CD14-positive monocyte (primary cell): ENCODE data around the gene CRY1. TPM values are rescaled to one million over a fixed set of nuclear protein-coding genes. Genes with fewer than 3 reads are reported as not detected.

Source experiments
- DNase-seq, 3 donors: peaks; one replicate each; pipeline ENCODE4 v3.0.0-alpha.2; 2011 to 2022
- H2AFZ ChIP-seq: 2 replicates; pipeline ENCODE4 v1.6.0; 2012; ENCODE audit warnings: mild to moderate bottlenecking, low read depth, low read length, inconsistent platforms; ENCODE audit not compliant: insufficient read depth, poor library complexity, severe bottlenecking
- H3K27ac ChIP-seq, 2 donors: 1 replicate in 1 of 2; 2 replicates in 1 of 2; pipeline ENCODE4 v1.5.1; 2012 to 2013; ENCODE audit warnings: low read length in 2 of 2, control low read depth in 1 of 2, inconsistent platforms in 1 of 2, low read depth in 1 of 2, mild to moderate bottlenecking in 1 of 2
- H3K27me3 ChIP-seq, 2 donors: one replicate each; pipeline versions ENCODE4 v1.6.0 to v1.6.1; 2011 to 2013; ENCODE audit warnings: low read length in 2 of 2; ENCODE audit not compliant: control insufficient read depth in 2 of 2, insufficient read depth in 2 of 2
- H3K36me3 ChIP-seq, 2 donors: replicated peaks in 1 of 2; 1 replicate in 1 of 2; 2 replicates in 1 of 2; pipeline versions ENCODE4 v1.5.1 to v1.6.1; 2012 to 2013; ENCODE audit warnings: low read length in 2 of 2, control low read depth in 1 of 2, inconsistent platforms in 1 of 2, mild to moderate bottlenecking in 1 of 2; ENCODE audit not compliant: insufficient read depth in 2 of 2, control insufficient read depth in 1 of 2
- H3K4me1 ChIP-seq, 2 donors: 1 replicate in 1 of 2; 2 replicates in 1 of 2; pipeline versions ENCODE4 v1.5.1 to v1.6.1; 2012 to 2013; ENCODE audit warnings: low read length in 2 of 2, control low read depth in 1 of 2, inconsistent platforms in 1 of 2, mild to moderate bottlenecking in 1 of 2, moderate library complexity in 1 of 2; ENCODE audit not compliant: insufficient read depth in 2 of 2, control insufficient read depth in 1 of 2
- H3K4me2 ChIP-seq: replicated peaks from 2 replicates; pipeline ENCODE3; 2012; ENCODE audit warnings: low read length, moderate library complexity, mild to moderate bottlenecking; ENCODE audit not compliant: poor library complexity, severe bottlenecking; ENCODE audit errors: extremely low read depth
- H3K4me3 ChIP-seq, 3 experiments: fragments of 200-600 bp in 1 of 3; sonication (generic) in 1 of 3; replicated peaks in 1 of 3; 1 replicate in 2 of 3; 2 replicates in 1 of 3; pipeline ENCODE4 v1.5.1; 2011 to 2013; ENCODE audit warnings: low read length in 3 of 3, mild to moderate bottlenecking in 3 of 3, control low read depth in 2 of 3, low read depth in 2 of 3, inconsistent platforms in 1 of 3, moderate library complexity in 1 of 3
- H3K79me2 ChIP-seq: 2 replicates; pipeline ENCODE4 v1.6.0; 2012; ENCODE audit warnings: mild to moderate bottlenecking, control low read depth, inconsistent platforms, low read length, moderate library complexity; ENCODE audit not compliant: insufficient read depth
- H3K9ac ChIP-seq: 2 replicates; pipeline ENCODE4 v1.6.0; 2017; ENCODE audit warnings: low read length, mild to moderate bottlenecking; ENCODE audit not compliant: insufficient read depth, poor library complexity, severe bottlenecking
- H3K9me3 ChIP-seq, 2 donors: replicated peaks in 1 of 2; 1 replicate in 1 of 2; 2 replicates in 1 of 2; pipeline versions ENCODE4 v1.5.1 to v1.6.1; 2012 to 2013; ENCODE audit warnings: low read length in 2 of 2, control low read depth in 1 of 2; ENCODE audit not compliant: control insufficient read depth in 1 of 2, insufficient read depth in 1 of 2
- H4K20me1 ChIP-seq: 2 replicates; pipeline ENCODE4 v1.6.0; 2012; ENCODE audit warnings: mild to moderate bottlenecking, low read length, control low read depth, moderate library complexity; ENCODE audit not compliant: insufficient read depth
- H3K27ac Mint-ChIP-seq, 7 donors: one replicate each; pipeline ENCODE4 v1.8.0; 2020; ENCODE audit warnings: mild to moderate bottlenecking in 7 of 7, mixed read lengths in 7 of 7, moderate library complexity in 6 of 7, inconsistent platforms in 2 of 7
- H3K27me3 Mint-ChIP-seq, 3 donors: one replicate each; pipeline ENCODE4 v1.8.0; 2021 to 2022; ENCODE audit warnings: low read depth in 3 of 3, mild to moderate bottlenecking in 3 of 3, mixed read lengths in 3 of 3, moderate library complexity in 3 of 3, inconsistent platforms in 1 of 3
- H3K36me3 Mint-ChIP-seq, 2 donors: one replicate each; pipeline ENCODE4 v1.8.0; 2020; ENCODE audit warnings: mixed read lengths in 2 of 2, inconsistent platforms in 1 of 2, mild to moderate bottlenecking in 1 of 2
- H3K4me1 Mint-ChIP-seq: one replicate; pipeline ENCODE4 v1.8.0; 2020; ENCODE audit warnings: mild to moderate bottlenecking, mixed read lengths
- H3K4me3 Mint-ChIP-seq, 2 donors: one replicate each; pipeline ENCODE4 v1.8.0; 2020; ENCODE audit warnings: mild to moderate bottlenecking in 2 of 2, mixed read lengths in 2 of 2, moderate library complexity in 1 of 2
- H3K9me3 Mint-ChIP-seq, 7 donors: one replicate each; pipeline ENCODE4 v1.8.0; 2020 to 2022; ENCODE audit warnings: mixed read lengths in 7 of 7, mild to moderate bottlenecking in 6 of 7, moderate library complexity in 6 of 7, inconsistent platforms in 2 of 7
- CTCF ChIP-seq: fragments of 200-600 bp; IDR thresholded peaks from one replicate; pipeline ENCODE4 v1.8.0; 2022; ENCODE audit warnings: antibody characterized with exemption, mild to moderate bottlenecking
- WGBS: methylation state at CpG from one replicate; pipeline ENCODE4 v1.1.5; 2013; ENCODE audit warnings: missing lambda C conversion rate; ENCODE audit not compliant: insufficient coverage; 5-methylcytosine and 5-hydroxymethylcytosine counted together
- intact Hi-C, 2 donors: fragments of 100-400 bp; cut with micrococcal nuclease; formaldehyde crosslinking; loops; one replicate each; pipeline versions ENCODE4 v1.15.0 to v1.15.1; 2023
- polyA plus RNA-seq, 3 donors: library from polyadenylated mRNA; depleted of rRNA in 1 of 3; unstranded in 2 of 3; stranded (reverse) in 1 of 3; fragments of 300-500 nt in 2 of 3; fragments of >200 nt in 1 of 3; fragmentation: Illumina TruSeq in 2 of 3; gene quantifications; 1 replicate in 2 of 3; 2 replicates in 1 of 3; pipeline ENCODE4 v1.2.3, GENCODE V29; 2012 to 2021

The CRY1 gene
- polyA plus RNA-seq, 3 donors = 3.8 to 7.7 (median 5.8) TPM

GRCh38 chr12:107091381-107091780 is 2.0 kb downstream of the CRY1 start:
- peaks cover 0 to under 1% of the 10 kb centered on the region in 2 donors for H3K9me3 ChIP-seq
- H3K36me3 ChIP-seq = no peaks in the 10 kb centered on the region
- WGBS = 89% methylated on average over 4 of the region's 4 CpGs
- intact Hi-C loops = no loop called here
- no peak overlapping the region for H3K27ac ChIP-seq
- no peak overlapping the region for H3K4me3 ChIP-seq
- H3K4me1 ChIP-seq = peaks cover 22 to 26% of the 10 kb centered on the region in 2 donors
- Mint-ChIP-seq H3K9me3 (peaks cover 1 to 10% (median 5%) of the 10 kb centered on the region in 7 donors), H3K27me3 (peaks cover 0 to 3% (median 1%) of the 10 kb centered on the region in 3 donors), H3K27ac (no peak overlapping the region), H3K36me3 (no peaks in the 10 kb centered on the region), H3K4me1 (peaks cover 9% of the 10 kb centered on the region), H3K4me3 (no peak overlapping the region)
- TF ChIP-seq CTCF = no peak
- H3K27me3 ChIP-seq = peaks cover 0 to 7% of the 10 kb centered on the region in 2 donors
- H2AFZ ChIP-seq = no peak overlapping the region
- DNase-seq = no peak
- H3K9ac ChIP-seq = no peak overlapping the region
- no peaks in the 10 kb centered on the region for H3K79me2 ChIP-seq
- H4K20me1 ChIP-seq = no peaks in the 10 kb centered on the region
- peak overlapping the region; percentile 72 for H3K4me2 ChIP-seq

GRCh38 chr12:107090711-107091110 is 2.6 kb downstream of the CRY1 start:
- Mint-ChIP-seq H3K4me3 (no peak overlapping the region), H3K27ac (no peak overlapping the region), H3K4me1 (peaks cover 9% of the 10 kb centered on the region), H3K36me3 (no peaks in the 10 kb centered on the region), H3K9me3 (peaks cover 0 to 4% (median 1%) of the 10 kb centered on the region in 7 donors), H3K27me3 (peaks cover 0 to 3% (median 1%) of the 10 kb centered on the region in 3 donors)
- Histone ChIP-seq H3K27ac (no peak overlapping the region), H3K79me2 (no peaks in the 10 kb centered on the region), H3K27me3 (peaks cover 0 to 7% of the 10 kb centered on the region in 2 donors), H3K9me3 (no peaks in the 10 kb centered on the region), H3K4me2 (no peak overlapping the region), H3K4me1 (peaks cover 22 to 26% of the 10 kb centered on the region in 2 donors), H3K4me3 (no peak overlapping the region), H3K9ac (no peak overlapping the region), H3K36me3 (no peaks in the 10 kb centered on the region), H4K20me1 (no peaks in the 10 kb centered on the region), H2AFZ (no peak overlapping the region)
- 94% methylated on average over 2 of the region's 2 CpGs for WGBS
- intact Hi-C loops = no loop called here
- DNase-seq = no peak
- TF ChIP-seq CTCF = no peak
